Fibroblast of lung (primary cell): Measurements from ENCODE around the gene ZP1. TPM values are rescaled to one million over a fixed set of nuclear protein-coding genes. Genes with fewer than 3 reads are reported as not detected.

Experiments used
- DNase-seq, 2 donors: peaks; one replicate each; pipeline versions ENCODE4 v3.0.0 to v3.0.0-alpha.2; 2010; ENCODE audit warnings: low read depth in 2 of 2
- H2AFZ ChIP-seq: 2 replicates; pipeline ENCODE4 v1.5.1; 2012; ENCODE audit warnings: low read length, control low read depth, inconsistent platforms
- H3K27ac ChIP-seq: 2 replicates; pipeline ENCODE4 v1.5.1; 2011; ENCODE audit warnings: low read length, control low read depth; ENCODE audit not compliant: insufficient read depth
- H3K27me3 ChIP-seq: 2 replicates; pipeline ENCODE4 v1.5.1; 2011; ENCODE audit warnings: mild to moderate bottlenecking, low read length; ENCODE audit not compliant: control insufficient read depth, insufficient read depth
- H3K36me3 ChIP-seq: 2 replicates; pipeline ENCODE4 v1.5.1; 2011; ENCODE audit warnings: low read length; ENCODE audit not compliant: control insufficient read depth, insufficient read depth
- H3K4me1 ChIP-seq: 2 replicates; pipeline ENCODE4 v1.5.1; 2011; ENCODE audit warnings: low read length; ENCODE audit not compliant: control insufficient read depth, insufficient read depth; ENCODE audit errors: extremely low read depth
- H3K4me2 ChIP-seq: 2 replicates; pipeline ENCODE4 v1.5.1; 2011; ENCODE audit warnings: low read length, control low read depth; ENCODE audit not compliant: insufficient read depth; ENCODE audit errors: extremely low read depth
- H3K4me3 ChIP-seq, 4 experiments: fragments of 200-600 bp in 1 of 4; sonication (generic) in 1 of 4; replicated peaks in 1 of 4; 2 replicates each; pipeline ENCODE4 v1.5.1; 2011 to 2016; ENCODE audit warnings: low read length in 4 of 4, low read depth in 3 of 4, mild to moderate bottlenecking in 3 of 4, control low read depth in 2 of 4, inconsistent platforms in 1 of 4, mixed read lengths in 1 of 4; ENCODE audit not compliant: insufficient read depth in 1 of 4; ENCODE audit errors: control extremely low read depth in 1 of 4
- H3K79me2 ChIP-seq: 2 replicates; pipeline ENCODE4 v1.5.1; 2012; ENCODE audit warnings: mild to moderate bottlenecking, low read length, inconsistent platforms; ENCODE audit not compliant: control insufficient read depth, insufficient read depth
- H3K9ac ChIP-seq: 2 replicates; pipeline ENCODE4 v1.5.1; 2011; ENCODE audit warnings: mild to moderate bottlenecking, low read length, control low read depth; ENCODE audit not compliant: insufficient read depth
- H3K9me3 ChIP-seq: 2 replicates; pipeline ENCODE4 v1.5.1; 2012; ENCODE audit warnings: low read depth, low read length; ENCODE audit not compliant: control insufficient read depth, insufficient read depth
- H4K20me1 ChIP-seq: 2 replicates; pipeline ENCODE4 v1.5.1; 2011; ENCODE audit warnings: low read length; ENCODE audit not compliant: control insufficient read depth, insufficient read depth; ENCODE audit errors: extremely low read depth
- CTCF ChIP-seq, 2 donors: IDR thresholded peaks in 1 of 2; conservative IDR thresholded peaks in 1 of 2; 1 replicate in 1 of 2; 2 replicates in 1 of 2; pipeline ENCODE4 v1.5.1; 2011 to 2012; ENCODE audit warnings: low read length in 2 of 2, control low read depth in 1 of 2, inconsistent platforms in 1 of 2, low read depth in 1 of 2, mild to moderate bottlenecking in 1 of 2
- EZH2 ChIP-seq: IDR thresholded peaks from 2 replicates; pipeline ENCODE4 v1.5.1; 2012; ENCODE audit warnings: low read length, control low read depth, mild to moderate bottlenecking; ENCODE audit errors: missing control alignments
- polyA plus RNA-seq, 2 donors: library from polyadenylated mRNA; depleted of rRNA in 1 of 2; stranded (reverse) in 1 of 2; unstranded in 1 of 2; fragments of >200 nt; gene quantifications; 2 replicates each; pipeline ENCODE4 v1.2.1, GENCODE V29; 2011 to 2012; ENCODE audit warnings: missing spikeins in 1 of 2
- total RNA-seq: library from RNA; depleted of rRNA; stranded (reverse); fragments of >200 nt; gene quantifications from 2 replicates; pipeline ENCODE4 v1.2.1, GENCODE V29; 2014

The ZP1 gene
- total and polyA plus RNA-seq, 2 donors (not counting 1 experiment from before 2014, with no cell fraction given): 0.62 TPM; not detected in 1

- H3K4me2 ChIP-seq: no peak overlapping the region
- no peak for DNase-seq
- H4K20me1 ChIP-seq: no peaks in the 10 kb centered on the region
- H3K27ac ChIP-seq: no peak overlapping the region
- TF ChIP-seq CTCF (conservative IDR thresholded peaks at IDR 0.05 in 1 of 2, IDR thresholded peaks at IDR 0.05 in 1 of 2; ENCODE audit: low read depth in 1 of 2, low read length in 2 of 2) (no peak), EZH2 (no peak)
- H3K4me1 ChIP-seq: no peaks in the 10 kb centered on the region
- no peak overlapping the region for H2AFZ ChIP-seq
- no peaks in the 10 kb centered on the region for H3K9me3 ChIP-seq
- no peak overlapping the region for H3K4me3 ChIP-seq
- H3K79me2 ChIP-seq: peaks cover 7% of the 10 kb centered on the region
- peaks cover 14% of the 10 kb centered on the region for H3K27me3 ChIP-seq
- H3K9ac ChIP-seq: no peak overlapping the region
- H3K36me3 ChIP-seq: no peaks in the 10 kb centered on the region
These were observed 42.9 kb downstream of the ZP1 start for GRCh38 chr11:60910281-60910687.

GRCh38 chr11:60910711-60911380, 43.5 kb downstream of the ZP1 start:
- TF ChIP-seq EZH2 (no peak), CTCF (conservative IDR thresholded peaks at IDR 0.05 in 1 of 2, IDR thresholded peaks at IDR 0.05 in 1 of 2; ENCODE audit: low read depth in 1 of 2, low read length in 2 of 2) (no peak)
- no peaks in the 10 kb centered on the region for H3K36me3 ChIP-seq
- no peaks in the 10 kb centered on the region for H3K9me3 ChIP-seq
- H3K27ac ChIP-seq: no peak overlapping the region
- H3K27me3 ChIP-seq: peaks cover 14% of the 10 kb centered on the region
- H3K79me2 ChIP-seq: peaks cover 3% of the 10 kb centered on the region
- no peaks in the 10 kb centered on the region for H4K20me1 ChIP-seq
- peaks cover 3% of the 10 kb centered on the region for H3K4me1 ChIP-seq
- H3K9ac ChIP-seq: no peak overlapping the region
- no peak overlapping the region for H3K4me2 ChIP-seq
- H3K4me3 ChIP-seq: no peak overlapping the region
- no peak overlapping the region for H2AFZ ChIP-seq
- DNase-seq: no peak

GRCh38 chr11:60912223-60912850, 45.0 kb downstream of the ZP1 start:
- H3K79me2 ChIP-seq: peaks cover 13% of the 10 kb centered on the region
- no peak for DNase-seq
- H3K9me3 ChIP-seq: no peaks in the 10 kb centered on the region
- no peaks in the 10 kb centered on the region for H4K20me1 ChIP-seq
- H3K4me1 ChIP-seq: peaks cover 5% of the 10 kb centered on the region
- TF ChIP-seq CTCF (conservative IDR thresholded peaks at IDR 0.05 in 1 of 2, IDR thresholded peaks at IDR 0.05 in 1 of 2; ENCODE audit: low read depth in 1 of 2, low read length in 2 of 2) (no peak), EZH2 (no peak)
- H3K4me2 ChIP-seq: no peak overlapping the region
- no peak overlapping the region for H3K27ac ChIP-seq
- H3K36me3 ChIP-seq: no peaks in the 10 kb centered on the region
- no peak overlapping the region for H3K9ac ChIP-seq
- H3K4me3 ChIP-seq: no peak overlapping the region
- no peak overlapping the region for H2AFZ ChIP-seq
- H3K27me3 ChIP-seq: peaks cover 14% of the 10 kb centered on the region
